VCaP (cell line): Measurements from ENCODE around the gene ZDHHC14.

Source experiments
- H3K27ac ChIP-seq: fragments of 450-650 bp; 2 replicates; pipeline ENCODE4 v1.5.1; 2017
- CTCF ChIP-seq: fragments of 450-650 bp; conservative IDR thresholded peaks from 2 replicates; pipeline ENCODE4 v1.5.1; 2017; ENCODE audit warnings: mild to moderate bottlenecking, moderate library complexity

ZDHHC14 gene

GRCh38 chr6:157647261-157647915 lies 266.4 kb downstream of the ZDHHC14 start:
- H3K27ac ChIP-seq, result no peak overlapping the region
- no peak for TF ChIP-seq CTCF

- no peak overlapping the region for H3K27ac ChIP-seq
- TF ChIP-seq CTCF, result no peak
Observed at GRCh38 chr6:157648561-157648960, 267.6 kb downstream of the ZDHHC14 start.

GRCh38 chr6:157649311-157650260 lies 268.6 kb downstream of the ZDHHC14 start:
- H3K27ac ChIP-seq, result no peak overlapping the region
- TF ChIP-seq CTCF, result no peak

- no peak for TF ChIP-seq CTCF
- H3K27ac ChIP-seq, result no peak overlapping the region
Observed at GRCh38 chr6:157650261-157650640, 269.3 kb downstream of the ZDHHC14 start.

- TF ChIP-seq CTCF, result no peak
- H3K27ac ChIP-seq, result no peak overlapping the region
Observed at GRCh38 chr6:157650801-157651200, 269.8 kb downstream of the ZDHHC14 start.

- no peak for TF ChIP-seq CTCF
- no peak overlapping the region for H3K27ac ChIP-seq
Observed at GRCh38 chr6:157651731-157652490, 270.9 kb downstream of the ZDHHC14 start.
